Measurements from ENCODE around the gene KRTAP10-4.

GRCh38 chr21:44623575-44623974 lies 50.0 kb downstream of the KRTAP10-4 start:
- TF ChIP-seq, protein P1, sequence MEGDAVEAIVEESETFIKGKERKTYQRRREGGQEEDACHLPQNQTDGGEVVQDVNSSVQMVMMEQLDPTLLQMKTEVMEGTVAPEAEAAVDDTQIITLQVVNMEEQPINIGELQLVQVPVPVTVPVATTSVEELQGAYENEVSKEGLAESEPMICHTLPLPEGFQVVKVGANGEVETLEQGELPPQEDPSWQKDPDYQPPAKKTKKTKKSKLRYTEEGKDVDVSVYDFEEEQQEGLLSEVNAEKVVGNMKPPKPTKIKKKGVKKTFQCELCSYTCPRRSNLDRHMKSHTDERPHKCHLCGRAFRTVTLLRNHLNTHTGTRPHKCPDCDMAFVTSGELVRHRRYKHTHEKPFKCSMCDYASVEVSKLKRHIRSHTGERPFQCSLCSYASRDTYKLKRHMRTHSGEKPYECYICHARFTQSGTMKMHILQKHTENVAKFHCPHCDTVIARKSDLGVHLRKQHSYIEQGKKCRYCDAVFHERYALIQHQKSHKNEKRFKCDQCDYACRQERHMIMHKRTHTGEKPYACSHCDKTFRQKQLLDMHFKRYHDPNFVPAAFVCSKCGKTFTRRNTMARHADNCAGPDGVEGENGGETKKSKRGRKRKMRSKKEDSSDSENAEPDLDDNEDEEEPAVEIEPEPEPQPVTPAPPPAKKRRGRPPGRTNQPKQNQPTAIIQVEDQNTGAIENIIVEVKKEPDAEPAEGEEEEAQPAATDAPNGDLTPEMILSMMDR (IDR thresholded peaks at IDR 0.05), result no peak
- TF ChIP-seq POLR2A (IDR thresholded peaks at IDR 0.05), result no peak

Measured in prostate gland (tissue), 2 donors.